ENCODE data around the gene DUOXA2.

The DUOXA2 gene

DNA sequence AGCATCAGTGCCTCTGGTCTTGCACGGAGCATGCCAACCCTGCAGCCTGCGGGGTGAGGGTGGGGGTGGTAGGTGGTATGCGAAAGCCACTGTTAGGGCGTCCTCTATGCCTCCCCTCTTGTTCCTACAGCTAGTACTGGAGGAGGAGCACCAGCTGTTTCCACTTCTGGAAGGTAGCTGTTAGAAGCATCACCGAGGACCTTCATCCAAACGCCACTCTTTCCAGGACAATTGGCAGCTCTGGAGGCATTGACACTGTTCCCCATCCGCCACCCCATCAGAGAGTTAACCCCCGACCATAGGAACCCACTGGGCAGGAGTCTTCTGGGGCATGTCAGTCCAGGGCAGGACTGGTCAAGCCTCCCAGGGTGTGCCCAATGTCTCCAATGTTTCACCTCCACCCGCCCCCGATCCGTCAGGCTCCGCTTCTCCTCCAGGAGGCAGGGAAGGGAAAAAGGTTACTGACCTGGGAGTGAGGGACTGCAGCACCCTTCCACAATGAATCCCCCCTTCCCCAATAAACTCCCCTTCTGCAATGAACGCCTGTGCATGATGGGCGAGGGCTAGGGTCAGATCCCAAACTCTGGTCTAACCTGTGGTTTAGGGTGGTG, 641 bp upstream of the DUOXA2 start:
- H3K4me2 ChIP-seq: no peak overlapping the region
- no peaks in the 10 kb centered on the region for H3K36me3 ChIP-seq (ENCODE audit: insufficient read depth)
- H3K27ac ChIP-seq: no peak overlapping the region
- no peaks in the 10 kb centered on the region for H3K79me2 ChIP-seq (ENCODE audit: insufficient read depth, low read depth)
- H3K4me3 ChIP-seq (IDR thresholded peaks at IDR 0.05; ENCODE audit: insufficient read depth, low read depth, low read length): no peak overlapping the region
- no peak overlapping the region for H2AFZ ChIP-seq (ENCODE audit: low read depth)
- H4K20me1 ChIP-seq (ENCODE audit: insufficient read depth): no peaks in the 10 kb centered on the region
- TF ChIP-seq, protein P1, sequence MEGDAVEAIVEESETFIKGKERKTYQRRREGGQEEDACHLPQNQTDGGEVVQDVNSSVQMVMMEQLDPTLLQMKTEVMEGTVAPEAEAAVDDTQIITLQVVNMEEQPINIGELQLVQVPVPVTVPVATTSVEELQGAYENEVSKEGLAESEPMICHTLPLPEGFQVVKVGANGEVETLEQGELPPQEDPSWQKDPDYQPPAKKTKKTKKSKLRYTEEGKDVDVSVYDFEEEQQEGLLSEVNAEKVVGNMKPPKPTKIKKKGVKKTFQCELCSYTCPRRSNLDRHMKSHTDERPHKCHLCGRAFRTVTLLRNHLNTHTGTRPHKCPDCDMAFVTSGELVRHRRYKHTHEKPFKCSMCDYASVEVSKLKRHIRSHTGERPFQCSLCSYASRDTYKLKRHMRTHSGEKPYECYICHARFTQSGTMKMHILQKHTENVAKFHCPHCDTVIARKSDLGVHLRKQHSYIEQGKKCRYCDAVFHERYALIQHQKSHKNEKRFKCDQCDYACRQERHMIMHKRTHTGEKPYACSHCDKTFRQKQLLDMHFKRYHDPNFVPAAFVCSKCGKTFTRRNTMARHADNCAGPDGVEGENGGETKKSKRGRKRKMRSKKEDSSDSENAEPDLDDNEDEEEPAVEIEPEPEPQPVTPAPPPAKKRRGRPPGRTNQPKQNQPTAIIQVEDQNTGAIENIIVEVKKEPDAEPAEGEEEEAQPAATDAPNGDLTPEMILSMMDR (conservative IDR thresholded peaks at IDR 0.05; ENCODE audit: low read depth, low read length): no peak
- H3K9ac ChIP-seq: no peak overlapping the region
- H3K4me1 ChIP-seq (ENCODE audit: low read depth, poor library complexity, severe bottlenecking): no peaks in the 10 kb centered on the region
- H3K27me3 ChIP-seq (ENCODE audit: insufficient read depth, low read depth): peaks cover 25% of the 10 kb centered on the region

DNA sequence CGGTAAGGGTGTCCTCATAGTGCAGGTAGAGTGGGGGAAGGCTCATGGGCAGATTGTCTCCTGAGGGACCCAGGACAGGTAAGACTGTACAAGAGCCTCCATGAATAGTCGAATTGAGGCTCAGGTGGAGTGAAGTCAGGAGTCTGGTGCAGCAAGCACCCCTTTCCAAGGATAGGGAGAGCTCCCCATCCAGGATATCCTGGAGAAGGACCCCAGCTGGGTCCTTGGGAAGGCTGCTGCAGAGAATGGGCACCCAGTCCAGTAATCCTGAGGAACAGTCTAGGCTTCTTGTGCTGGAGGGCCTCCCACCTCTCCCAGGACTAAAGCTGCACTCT, 592 bp downstream of the DUOXA2 start:
- H3K4me3 ChIP-seq (IDR thresholded peaks at IDR 0.05; ENCODE audit: insufficient read depth, low read depth, low read length): no peak overlapping the region
- TF ChIP-seq, protein P1 (conservative IDR thresholded peaks at IDR 0.05; ENCODE audit: low read depth, low read length): no peak
- peaks cover 25% of the 10 kb centered on the region for H3K27me3 ChIP-seq (ENCODE audit: insufficient read depth, low read depth)
- no peak overlapping the region for H3K27ac ChIP-seq
- H3K36me3 ChIP-seq (ENCODE audit: insufficient read depth): no peaks in the 10 kb centered on the region
- H3K9ac ChIP-seq: no peak overlapping the region
- H4K20me1 ChIP-seq (ENCODE audit: insufficient read depth): no peaks in the 10 kb centered on the region
- H2AFZ ChIP-seq (ENCODE audit: low read depth): no peak overlapping the region
- no peaks in the 10 kb centered on the region for H3K4me1 ChIP-seq (ENCODE audit: low read depth, poor library complexity, severe bottlenecking)
- no peaks in the 10 kb centered on the region for H3K79me2 ChIP-seq (ENCODE audit: insufficient read depth, low read depth)
- H3K4me2 ChIP-seq: no peak overlapping the region

DNA sequence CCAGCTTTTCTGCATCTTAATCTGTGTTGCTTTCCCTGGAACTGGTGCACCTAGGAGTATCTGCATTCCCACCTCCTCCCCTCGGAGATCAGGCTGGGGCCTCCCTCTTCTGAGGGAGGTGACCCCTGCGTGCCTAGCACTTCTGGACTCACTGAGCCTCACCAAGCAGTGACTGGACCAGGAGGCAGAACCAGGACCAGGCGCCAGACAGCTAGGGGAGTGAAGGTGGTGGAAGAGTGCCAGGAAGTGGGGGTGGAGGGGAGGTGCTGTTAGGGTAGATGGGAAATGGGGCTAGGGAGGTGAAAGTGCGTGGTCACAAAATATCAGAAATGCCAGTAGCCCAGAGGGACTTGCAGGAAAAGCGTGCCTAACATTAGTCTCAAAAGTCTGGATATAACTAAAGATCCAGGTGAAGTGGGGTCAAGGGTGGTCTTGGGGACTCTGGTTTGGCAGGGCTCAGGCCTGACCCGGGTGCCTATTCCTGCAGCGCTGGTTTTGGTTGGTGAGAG, 1.2 kb downstream of the DUOXA2 start:
- H3K9ac ChIP-seq: no peak overlapping the region
- H2AFZ ChIP-seq (ENCODE audit: low read depth): no peak overlapping the region
- H3K79me2 ChIP-seq (ENCODE audit: insufficient read depth, low read depth): no peaks in the 10 kb centered on the region
- TF ChIP-seq, protein P1 (conservative IDR thresholded peaks at IDR 0.05; ENCODE audit: low read depth, low read length): no peak
- H3K27me3 ChIP-seq (ENCODE audit: insufficient read depth, low read depth): peaks cover 25% of the 10 kb centered on the region
- no peaks in the 10 kb centered on the region for H3K36me3 ChIP-seq (ENCODE audit: insufficient read depth)
- no peak overlapping the region for H3K4me3 ChIP-seq (IDR thresholded peaks at IDR 0.05; ENCODE audit: insufficient read depth, low read depth, low read length)
- no peak overlapping the region for H3K27ac ChIP-seq
- H3K4me1 ChIP-seq (ENCODE audit: low read depth, poor library complexity, severe bottlenecking): no peaks in the 10 kb centered on the region
- no peak overlapping the region for H3K4me2 ChIP-seq
- no peaks in the 10 kb centered on the region for H4K20me1 ChIP-seq (ENCODE audit: insufficient read depth)

DNA sequence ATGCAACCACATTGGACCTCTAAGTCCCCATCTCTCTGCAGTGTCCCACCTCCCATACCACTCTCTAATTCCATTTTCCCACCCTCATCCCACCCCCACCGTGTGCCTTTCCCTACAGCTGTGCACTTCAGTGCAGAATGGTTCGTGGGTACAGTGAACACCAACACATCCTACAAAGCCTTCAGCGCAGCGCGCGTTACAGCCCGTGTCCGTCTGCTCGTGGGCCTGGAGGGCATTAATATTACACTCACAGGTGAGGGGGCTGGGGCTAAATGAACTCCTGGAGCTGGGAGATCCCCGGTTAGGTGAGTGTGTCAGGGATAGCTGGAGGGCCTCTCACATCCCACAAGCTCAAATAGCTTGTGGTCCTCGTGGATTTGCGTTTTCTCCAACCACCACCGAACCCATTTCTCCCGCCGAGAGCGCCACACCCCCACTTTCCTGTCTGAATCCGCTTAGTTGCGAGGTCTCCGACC, 1.9 kb downstream of the DUOXA2 start:
- Histone ChIP-seq H3K9ac (no peak overlapping the region), H3K36me3 (ENCODE audit: insufficient read depth) (no peaks in the 10 kb centered on the region), H2AFZ (ENCODE audit: low read depth) (no peak overlapping the region), H3K4me2 (no peak overlapping the region), H4K20me1 (ENCODE audit: insufficient read depth) (no peaks in the 10 kb centered on the region), H3K27ac (no peak overlapping the region), H3K79me2 (ENCODE audit: insufficient read depth, low read depth) (no peaks in the 10 kb centered on the region), H3K27me3 (ENCODE audit: insufficient read depth, low read depth) (peaks cover 25% of the 10 kb centered on the region), H3K4me1 (ENCODE audit: low read depth, poor library complexity, severe bottlenecking) (no peaks in the 10 kb centered on the region), H3K4me3 (IDR thresholded peaks at IDR 0.05; ENCODE audit: insufficient read depth, low read depth, low read length) (no peak overlapping the region)
- TF ChIP-seq, protein P1 (conservative IDR thresholded peaks at IDR 0.05; ENCODE audit: low read depth, low read length): no peak
